Kidney epithelial cell (primary cell): ENCODE data around the gene PRKAR1B. TPM values are rescaled to one million over a fixed set of nuclear protein-coding genes. Genes with fewer than 3 reads are reported as not detected.

Source experiments
- DNase-seq: peaks from one replicate; pipeline ENCODE4 v3.0.0-alpha.2; 2010; ENCODE audit warnings: low read depth
- H3K27me3 ChIP-seq: 2 replicates; pipeline ENCODE4 v1.6.0; 2011; ENCODE audit warnings: low read length; ENCODE audit not compliant: control insufficient read depth, insufficient read depth
- H3K36me3 ChIP-seq: 2 replicates; pipeline ENCODE4 v1.5.1; 2011; ENCODE audit warnings: low read length; ENCODE audit not compliant: control insufficient read depth, insufficient read depth
- H3K4me3 ChIP-seq: 2 replicates; pipeline ENCODE4 v1.5.1; 2011; ENCODE audit warnings: low read depth, mild to moderate bottlenecking, control low read depth, low read length
- total RNA-seq: library from RNA; depleted of rRNA; stranded (reverse); fragments of >200 nt; gene quantifications from 2 replicates; pipeline ENCODE4 v1.2.3, GENCODE V29; 2015
- TF ChIP-seq, protein P1 (sequence below): IDR thresholded peaks from 2 replicates; pipeline ENCODE4 v1.5.1; 2011; ENCODE audit warnings: mild to moderate bottlenecking, moderate library complexity, low read length, control low read depth, inconsistent platforms; ENCODE audit not compliant: insufficient read depth, poor library complexity, severe bottlenecking

Gene PRKAR1B
- total RNA-seq, 1 donor from 2014 or later = 23.8 TPM

DNA sequence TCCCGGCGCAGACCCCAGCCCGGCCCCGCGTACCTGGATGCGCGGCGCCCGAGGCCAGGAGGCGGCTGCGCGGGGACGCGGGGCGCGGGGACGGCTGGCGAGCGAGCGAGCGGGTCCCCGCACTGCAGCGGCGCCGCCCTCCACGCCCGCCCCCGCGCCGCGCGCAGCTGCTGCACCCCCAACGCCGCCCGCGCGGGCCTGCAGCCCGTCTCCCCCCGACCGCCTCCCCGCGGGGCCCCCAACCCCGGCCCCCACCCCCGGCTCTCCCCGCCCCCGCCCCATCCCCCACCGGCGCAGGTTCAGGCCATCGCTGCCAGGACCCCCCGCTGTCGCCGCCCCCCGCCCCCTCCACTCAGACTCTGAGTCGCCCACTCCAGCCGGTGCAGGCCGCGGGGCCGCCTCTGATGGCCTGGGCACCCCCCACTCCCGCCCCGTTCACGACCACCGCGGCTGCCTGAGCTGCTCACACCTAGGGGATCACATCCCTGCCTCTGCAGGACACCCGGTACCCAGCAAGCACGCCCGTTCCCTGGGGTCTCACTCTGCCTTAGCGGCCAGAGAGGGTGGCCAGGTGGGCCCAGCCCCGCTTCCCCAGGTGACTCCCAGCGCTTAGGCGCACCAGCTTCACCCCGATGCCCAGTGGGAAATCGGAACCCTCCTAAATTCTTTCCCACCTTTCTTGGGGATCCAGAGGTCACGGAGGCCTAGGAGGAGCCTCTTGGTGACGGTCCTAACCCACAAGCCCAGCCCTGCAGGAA lies 14.5 kb downstream of the PRKAR1B start:
- TF ChIP-seq, protein P1, sequence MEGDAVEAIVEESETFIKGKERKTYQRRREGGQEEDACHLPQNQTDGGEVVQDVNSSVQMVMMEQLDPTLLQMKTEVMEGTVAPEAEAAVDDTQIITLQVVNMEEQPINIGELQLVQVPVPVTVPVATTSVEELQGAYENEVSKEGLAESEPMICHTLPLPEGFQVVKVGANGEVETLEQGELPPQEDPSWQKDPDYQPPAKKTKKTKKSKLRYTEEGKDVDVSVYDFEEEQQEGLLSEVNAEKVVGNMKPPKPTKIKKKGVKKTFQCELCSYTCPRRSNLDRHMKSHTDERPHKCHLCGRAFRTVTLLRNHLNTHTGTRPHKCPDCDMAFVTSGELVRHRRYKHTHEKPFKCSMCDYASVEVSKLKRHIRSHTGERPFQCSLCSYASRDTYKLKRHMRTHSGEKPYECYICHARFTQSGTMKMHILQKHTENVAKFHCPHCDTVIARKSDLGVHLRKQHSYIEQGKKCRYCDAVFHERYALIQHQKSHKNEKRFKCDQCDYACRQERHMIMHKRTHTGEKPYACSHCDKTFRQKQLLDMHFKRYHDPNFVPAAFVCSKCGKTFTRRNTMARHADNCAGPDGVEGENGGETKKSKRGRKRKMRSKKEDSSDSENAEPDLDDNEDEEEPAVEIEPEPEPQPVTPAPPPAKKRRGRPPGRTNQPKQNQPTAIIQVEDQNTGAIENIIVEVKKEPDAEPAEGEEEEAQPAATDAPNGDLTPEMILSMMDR = no peak
- no peaks in the 10 kb centered on the region for H3K36me3 ChIP-seq
- H3K4me3 ChIP-seq = peak overlapping the region; percentile 31
- DNase-seq = no peak
- H3K27me3 ChIP-seq = no peaks in the 10 kb centered on the region

DNA sequence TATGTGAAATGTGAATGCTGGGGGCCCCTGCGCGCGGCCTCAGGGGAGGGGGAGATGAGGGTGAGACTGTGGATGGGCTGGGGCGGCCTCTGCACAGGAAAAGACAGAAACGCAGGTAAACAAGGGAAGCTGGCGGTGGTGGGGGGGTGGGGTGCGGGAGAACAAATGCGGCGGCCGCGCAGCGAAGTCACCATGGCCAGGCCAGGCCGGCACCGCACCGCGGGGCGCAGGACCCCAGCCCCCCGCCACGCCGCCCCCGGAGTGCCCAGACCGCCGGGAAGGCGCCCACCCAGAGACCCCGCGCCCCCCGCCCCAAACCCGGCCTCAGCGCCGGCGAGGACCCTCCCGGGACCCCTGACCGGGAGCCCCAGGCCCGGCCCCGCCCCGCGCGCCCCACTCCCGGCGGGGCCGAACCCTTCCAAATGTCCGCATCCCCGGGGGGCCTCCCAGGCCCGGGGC lies 15.1 kb downstream of the PRKAR1B start:
- H3K27me3 ChIP-seq = no peaks in the 10 kb centered on the region
- H3K4me3 ChIP-seq = peak overlapping the region; percentile 31
- H3K36me3 ChIP-seq = no peaks in the 10 kb centered on the region
- TF ChIP-seq, protein P1 = no peak
- no peak for DNase-seq

DNA sequence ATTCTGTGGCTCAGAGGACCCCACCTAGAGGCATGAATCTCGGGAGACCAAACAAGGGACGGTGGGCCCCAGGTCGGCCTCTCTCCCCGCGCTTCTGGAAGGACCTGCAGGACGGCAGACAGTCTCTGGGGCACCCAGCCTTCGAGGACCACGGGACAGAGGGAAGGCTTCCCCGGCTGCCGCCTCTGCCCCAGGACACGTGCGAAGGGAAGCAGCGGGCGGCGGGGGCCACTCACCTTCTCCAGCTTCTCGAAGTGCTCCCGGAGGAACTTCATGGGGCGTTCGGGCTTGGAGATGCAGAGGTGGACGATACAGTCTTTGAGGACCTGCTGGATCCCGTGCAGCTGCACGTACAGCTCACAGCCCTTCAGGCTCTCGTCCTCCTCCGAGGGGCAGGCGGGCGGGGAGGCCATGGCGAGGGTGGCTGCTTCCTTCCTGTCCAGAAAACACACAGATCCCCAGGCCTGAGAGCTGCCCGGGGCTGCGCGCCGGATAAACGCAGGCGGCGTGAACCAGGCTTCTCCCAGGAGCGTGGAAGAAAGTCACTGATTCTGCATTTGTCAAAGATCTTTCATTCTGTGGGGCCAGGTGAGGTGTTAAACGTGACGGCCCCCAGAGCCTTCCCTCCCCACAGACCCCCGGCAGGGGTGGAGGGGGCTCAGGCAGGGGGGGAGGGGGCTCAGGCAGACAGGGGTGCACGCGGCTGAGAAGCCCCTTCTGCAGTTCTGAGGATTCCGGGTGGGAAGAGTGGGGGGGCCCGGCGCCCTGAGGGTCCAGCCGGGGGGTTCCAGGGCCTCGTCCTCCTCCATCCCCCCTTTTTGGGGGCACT lies 15.8 kb downstream of the PRKAR1B start:
- Histone ChIP-seq H3K27me3 (no peaks in the 10 kb centered on the region), H3K36me3 (no peaks in the 10 kb centered on the region), H3K4me3 (peak overlapping the region; percentile 31)
- TF ChIP-seq, protein P1 = no peak
- DNase-seq = no peak

DNA sequence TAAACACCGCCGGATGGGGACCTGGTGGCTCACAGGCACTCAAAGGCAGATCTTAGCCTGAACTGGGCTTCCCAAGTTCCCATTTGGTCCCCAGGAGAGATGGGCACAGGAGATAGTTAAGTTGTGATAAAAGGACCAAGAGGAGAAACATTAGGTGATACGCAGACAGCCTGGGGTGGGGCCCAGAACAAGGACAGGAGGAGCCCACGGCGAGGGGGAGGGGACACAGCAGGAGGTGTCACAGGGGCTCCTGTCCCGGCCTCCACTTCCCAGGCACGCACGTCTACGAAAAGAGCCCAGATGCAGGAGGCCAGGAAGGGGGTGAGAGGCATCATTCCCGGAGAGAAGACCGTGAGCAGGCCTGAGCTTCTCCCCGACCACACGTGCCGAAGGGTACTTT lies 16.9 kb downstream of the PRKAR1B start:
- TF ChIP-seq, protein P1 = no peak
- no peaks in the 10 kb centered on the region for H3K36me3 ChIP-seq
- no peak for DNase-seq
- no peaks in the 10 kb centered on the region for H3K27me3 ChIP-seq
- no peak overlapping the region for H3K4me3 ChIP-seq

DNA sequence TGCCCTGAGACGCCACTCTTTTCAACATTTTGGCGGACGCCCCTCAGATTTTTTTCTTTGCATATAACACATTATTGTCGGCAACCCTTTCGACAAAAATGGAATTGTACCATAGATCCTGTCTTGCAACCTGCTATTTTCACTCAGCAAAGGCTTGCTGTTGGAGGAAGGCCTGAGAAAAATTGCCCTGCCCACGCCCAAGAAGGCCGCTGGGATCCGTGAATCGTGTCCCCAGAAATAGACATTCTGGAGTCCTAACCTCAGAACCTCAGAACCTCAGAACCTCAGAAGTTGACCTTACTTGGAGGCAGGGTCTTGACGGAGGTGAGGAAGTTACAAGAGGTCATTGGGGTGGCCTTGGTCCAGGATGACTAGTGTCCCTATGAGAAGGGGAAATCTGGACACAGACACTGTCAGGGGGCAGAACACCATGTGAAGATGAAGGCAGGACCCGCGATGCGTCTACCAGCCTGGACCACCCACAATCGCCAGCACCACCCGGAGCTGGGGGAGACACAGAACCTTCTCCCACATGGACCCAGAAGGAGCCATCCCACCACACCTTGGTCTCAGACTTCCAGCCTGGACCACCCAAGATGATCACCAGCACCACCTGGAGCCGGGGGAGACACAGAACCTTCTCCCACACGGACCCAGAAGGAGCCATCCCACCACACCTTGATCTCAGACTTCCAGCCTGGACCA lies 19.6 kb downstream of the PRKAR1B start:
- no peak overlapping the region for H3K4me3 ChIP-seq
- H3K27me3 ChIP-seq = no peaks in the 10 kb centered on the region
- no peaks in the 10 kb centered on the region for H3K36me3 ChIP-seq
- TF ChIP-seq, protein P1 = no peak
- no peak for DNase-seq
